PFSK-1 (cell line): ENCODE results near the gene GRID1.

ENCODE experiments used
- POLR2AphosphoS5 ChIP-seq: IDR thresholded peaks from 2 replicates; pipeline ENCODE4 v1.6.1; 2012; ENCODE audit warnings: low read depth, mild to moderate bottlenecking, control low read depth, low read length, moderate library complexity
- TF ChIP-seq, protein P1 (sequence below), 2 experiments: IDR thresholded peaks; 2 replicates each; pipeline versions ENCODE4 v1.6.1 to v1.8.0; 2011 to 2012; ENCODE audit warnings: low read depth in 2 of 2, low read length in 2 of 2, control low read depth in 1 of 2, inconsistent platforms in 1 of 2, mild to moderate bottlenecking in 1 of 2, moderate library complexity in 1 of 2; ENCODE audit not compliant: insufficient read depth in 1 of 2

GRCh38 chr10:86321568-86321967 is 45.0 kb downstream of the GRID1 start:
- TF ChIP-seq, protein P1, sequence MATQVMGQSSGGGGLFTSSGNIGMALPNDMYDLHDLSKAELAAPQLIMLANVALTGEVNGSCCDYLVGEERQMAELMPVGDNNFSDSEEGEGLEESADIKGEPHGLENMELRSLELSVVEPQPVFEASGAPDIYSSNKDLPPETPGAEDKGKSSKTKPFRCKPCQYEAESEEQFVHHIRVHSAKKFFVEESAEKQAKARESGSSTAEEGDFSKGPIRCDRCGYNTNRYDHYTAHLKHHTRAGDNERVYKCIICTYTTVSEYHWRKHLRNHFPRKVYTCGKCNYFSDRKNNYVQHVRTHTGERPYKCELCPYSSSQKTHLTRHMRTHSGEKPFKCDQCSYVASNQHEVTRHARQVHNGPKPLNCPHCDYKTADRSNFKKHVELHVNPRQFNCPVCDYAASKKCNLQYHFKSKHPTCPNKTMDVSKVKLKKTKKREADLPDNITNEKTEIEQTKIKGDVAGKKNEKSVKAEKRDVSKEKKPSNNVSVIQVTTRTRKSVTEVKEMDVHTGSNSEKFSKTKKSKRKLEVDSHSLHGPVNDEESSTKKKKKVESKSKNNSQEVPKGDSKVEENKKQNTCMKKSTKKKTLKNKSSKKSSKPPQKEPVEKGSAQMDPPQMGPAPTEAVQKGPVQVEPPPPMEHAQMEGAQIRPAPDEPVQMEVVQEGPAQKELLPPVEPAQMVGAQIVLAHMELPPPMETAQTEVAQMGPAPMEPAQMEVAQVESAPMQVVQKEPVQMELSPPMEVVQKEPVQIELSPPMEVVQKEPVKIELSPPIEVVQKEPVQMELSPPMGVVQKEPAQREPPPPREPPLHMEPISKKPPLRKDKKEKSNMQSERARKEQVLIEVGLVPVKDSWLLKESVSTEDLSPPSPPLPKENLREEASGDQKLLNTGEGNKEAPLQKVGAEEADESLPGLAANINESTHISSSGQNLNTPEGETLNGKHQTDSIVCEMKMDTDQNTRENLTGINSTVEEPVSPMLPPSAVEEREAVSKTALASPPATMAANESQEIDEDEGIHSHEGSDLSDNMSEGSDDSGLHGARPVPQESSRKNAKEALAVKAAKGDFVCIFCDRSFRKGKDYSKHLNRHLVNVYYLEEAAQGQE (IDR thresholded peaks at IDR 0.05; ENCODE audit: insufficient read depth in 1 of 2, low read depth in 2 of 2, low read length in 2 of 2), result no peak
- no peak for TF ChIP-seq POLR2AphosphoS5
